Activated CD8-positive, alpha-beta T cell treated with anti-CD3 and anti-CD28 coated beads for 36 hours (primary cell): Measurements from ENCODE around the gene DCC. TPM values are rescaled to one million over a fixed set of nuclear protein-coding genes. Genes with fewer than 3 reads are reported as not detected.
"Not testable (repeated sequence)": the region's sequence is repeated elsewhere in the genome, so short reads cannot be mapped to it uniquely, and the experiment has no call there.

Experiments
- ATAC-seq: fragments of 200-7000 bp; cut with Tn5 transposase; one replicate; pipeline ENCODE4 v1.10.0; 2021; ENCODE audit warnings: mild to moderate bottlenecking, moderate library complexity
- CTCF ChIA-PET: fragments of 350-600 bp; sonication (Branson Sonifier 250); formaldehyde crosslinking; loops from one replicate; lab custom pipeline; 2021; ENCODE audit warnings: antibody characterized with exemption; lab: Charles Lee
- POLR2A ChIA-PET: fragments of 350-600 bp; sonication (Branson Sonifier 250); formaldehyde crosslinking; loops from one replicate; lab custom pipeline; 2021; ENCODE audit warnings: antibody characterized with exemption; lab: Charles Lee
- DNase-seq: peaks from one replicate; pipeline ENCODE4 v3.0.0-alpha.2; 2020
- H3K27ac Mint-ChIP-seq: one replicate; pipeline ENCODE4 v1.8.0; 2021; ENCODE audit warnings: mild to moderate bottlenecking, mixed read lengths
- H3K27me3 Mint-ChIP-seq: one replicate; pipeline ENCODE4 v1.8.0; 2021; ENCODE audit warnings: mixed read lengths
- H3K36me3 Mint-ChIP-seq: one replicate; pipeline ENCODE4 v1.8.0; 2021; ENCODE audit warnings: low read depth, mixed read lengths
- H3K4me1 Mint-ChIP-seq: one replicate; pipeline ENCODE4 v1.8.0; 2021; ENCODE audit warnings: low read depth, mixed read lengths
- H3K4me3 Mint-ChIP-seq: one replicate; pipeline ENCODE4 v1.8.0; 2021; ENCODE audit warnings: mild to moderate bottlenecking, moderate library complexity, mixed read lengths
- H3K9me3 Mint-ChIP-seq: one replicate; pipeline ENCODE4 v1.8.0; 2021; ENCODE audit warnings: mixed read lengths
- intact Hi-C: fragments of 100-400 bp; cut with micrococcal nuclease; formaldehyde crosslinking; loops from one replicate; pipeline ENCODE4 v1.10.0; 2022
- total RNA-seq, 2 experiments: library from RNA; stranded (reverse); gene quantifications; one replicate each; pipeline ENCODE4 v1.2.3, GENCODE V29; 2021
- TF ChIP-seq, protein P1 (sequence below): fragments of 200-600 bp; IDR thresholded peaks from one replicate; pipeline ENCODE4 v1.8.0; 2022; ENCODE audit warnings: antibody characterized with exemption, mild to moderate bottlenecking

The DCC gene
- total RNA-seq, 2 experiments from 2014 or later, result not detected

GRCh38 chr18:53503914-53504441 is 1164.0 kb downstream of the DCC start:
- Mint-ChIP-seq H3K4me3 (no peak overlapping the region), H3K27me3 (no peaks in the 10 kb centered on the region), H3K36me3 (no peaks in the 10 kb centered on the region), H3K4me1 (no peaks in the 10 kb centered on the region), H3K27ac (no peak overlapping the region), H3K9me3 (no peaks in the 10 kb centered on the region)
- TF ChIP-seq, protein P1, sequence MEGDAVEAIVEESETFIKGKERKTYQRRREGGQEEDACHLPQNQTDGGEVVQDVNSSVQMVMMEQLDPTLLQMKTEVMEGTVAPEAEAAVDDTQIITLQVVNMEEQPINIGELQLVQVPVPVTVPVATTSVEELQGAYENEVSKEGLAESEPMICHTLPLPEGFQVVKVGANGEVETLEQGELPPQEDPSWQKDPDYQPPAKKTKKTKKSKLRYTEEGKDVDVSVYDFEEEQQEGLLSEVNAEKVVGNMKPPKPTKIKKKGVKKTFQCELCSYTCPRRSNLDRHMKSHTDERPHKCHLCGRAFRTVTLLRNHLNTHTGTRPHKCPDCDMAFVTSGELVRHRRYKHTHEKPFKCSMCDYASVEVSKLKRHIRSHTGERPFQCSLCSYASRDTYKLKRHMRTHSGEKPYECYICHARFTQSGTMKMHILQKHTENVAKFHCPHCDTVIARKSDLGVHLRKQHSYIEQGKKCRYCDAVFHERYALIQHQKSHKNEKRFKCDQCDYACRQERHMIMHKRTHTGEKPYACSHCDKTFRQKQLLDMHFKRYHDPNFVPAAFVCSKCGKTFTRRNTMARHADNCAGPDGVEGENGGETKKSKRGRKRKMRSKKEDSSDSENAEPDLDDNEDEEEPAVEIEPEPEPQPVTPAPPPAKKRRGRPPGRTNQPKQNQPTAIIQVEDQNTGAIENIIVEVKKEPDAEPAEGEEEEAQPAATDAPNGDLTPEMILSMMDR, result no peak
- ATAC-seq (no peak), DNase-seq (no peak)
- CTCF ChIA-PET, result no interaction called here
- intact Hi-C loops, result no loop called here
- POLR2A ChIA-PET, result no interaction called here

DNA sequence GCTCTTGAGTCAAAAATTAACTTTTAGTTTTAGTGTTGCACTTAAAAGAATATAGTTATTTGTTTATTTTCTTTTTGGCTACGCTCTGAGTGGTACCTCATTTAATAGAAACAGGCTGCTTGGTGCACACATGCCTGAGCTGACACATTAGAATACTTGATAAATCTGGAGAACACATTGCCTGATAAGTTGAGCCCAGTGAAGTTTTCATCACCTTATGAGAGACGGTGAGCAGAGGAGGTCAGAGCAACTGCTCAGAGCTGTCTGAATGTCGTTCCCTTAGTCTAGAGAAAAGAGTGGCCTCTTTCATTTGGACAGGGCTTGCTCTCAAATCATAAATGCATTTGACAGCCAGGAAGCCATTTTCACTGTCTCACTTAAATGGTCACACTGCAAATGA is 1168.5 kb downstream of the DCC start:
- intact Hi-C loops, result no loop called here
- TF ChIP-seq, protein P1, result no peak
- Mint-ChIP-seq H3K4me1 (no peaks in the 10 kb centered on the region), H3K9me3 (no peaks in the 10 kb centered on the region), H3K4me3 (no peak overlapping the region), H3K27me3 (no peaks in the 10 kb centered on the region), H3K27ac (no peak overlapping the region), H3K36me3 (no peaks in the 10 kb centered on the region)
- no peak for DNase-seq
- ChIA-PET CTCF (no interaction called here), POLR2A (no interaction called here)
- no peak for ATAC-seq

- H3K4me1 Mint-ChIP-seq, result no peaks in the 10 kb centered on the region
- H3K4me3 Mint-ChIP-seq, result no peak overlapping the region
- TF ChIP-seq, protein P1, result no peak
- no peak for ATAC-seq
- no peaks in the 10 kb centered on the region for H3K36me3 Mint-ChIP-seq
- ChIA-PET CTCF (no interaction called here), POLR2A (no interaction called here)
- no peaks in the 10 kb centered on the region for H3K9me3 Mint-ChIP-seq
- DNase-seq, result no peak
- no peaks in the 10 kb centered on the region for H3K27me3 Mint-ChIP-seq
- intact Hi-C loops, result no loop called here
- no peak overlapping the region for H3K27ac Mint-ChIP-seq
These were observed 1169.9 kb downstream of the DCC start for GRCh38 chr18:53509886-53510285.

- H3K4me3 Mint-ChIP-seq, intact Hi-C loops, POLR2A ChIA-PET, H3K9me3 Mint-ChIP-seq, H3K27ac Mint-ChIP-seq, H3K36me3 Mint-ChIP-seq, H3K4me1 Mint-ChIP-seq, ATAC-seq, DNase-seq, H3K27me3 Mint-ChIP-seq, CTCF ChIA-PET: not testable (repeated sequence)
These were observed 1171.7 kb downstream of the DCC start for GRCh38 chr18:53511725-53512124.

DNA sequence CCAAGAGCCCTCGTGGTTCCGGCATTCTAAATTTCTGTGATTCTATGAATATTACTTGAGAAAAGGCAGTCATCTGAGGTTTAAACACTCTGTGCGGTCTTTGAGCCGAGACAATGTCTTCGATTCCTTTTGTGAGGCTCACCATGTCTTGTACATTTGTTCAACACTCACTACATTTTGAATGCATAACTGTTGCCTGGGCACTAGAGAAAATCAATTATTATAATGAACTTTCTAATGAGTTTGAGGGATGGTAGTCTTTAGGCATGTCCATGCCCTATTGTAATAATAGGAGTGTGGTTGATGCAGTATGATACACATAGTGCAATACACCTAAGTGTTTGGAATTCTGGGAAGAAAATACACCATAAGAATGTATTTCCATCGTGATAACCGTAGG is 1181.1 kb downstream of the DCC start:
- H3K4me3 Mint-ChIP-seq, result no peak overlapping the region
- CTCF ChIA-PET, result interaction anchor here (1.6 kb wide), 1 partner anchor 10 kb away, joined by 3 read pairs; no protein-coding TSS in a partner anchor
- TF ChIP-seq, protein P1, result no peak

More for the DNA sequence above, 1181.1 kb downstream of the DCC start:
- no peak for ATAC-seq
- intact Hi-C loops, result no loop called here
- Mint-ChIP-seq H3K4me1 (no peaks in the 10 kb centered on the region), H3K36me3 (no peaks in the 10 kb centered on the region), H3K27me3 (no peaks in the 10 kb centered on the region), H3K9me3 (peaks cover 7% of the 10 kb centered on the region), H3K27ac (no peak overlapping the region)
- no peak for DNase-seq
- POLR2A ChIA-PET, result no interaction called here
